GM19193 (cell line): ENCODE results near the gene IFT57.

ENCODE experiments used
- POLR2A ChIP-seq: IDR thresholded peaks from 4 replicates; pipeline ENCODE4 v1.6.1; 2011; ENCODE audit not compliant: insufficient read depth, insufficient read length; ENCODE audit errors: extremely low read depth

IFT57 gene

GRCh38 chr3:108152274-108152673 is 70.0 kb downstream of the IFT57 start:
- no peak for TF ChIP-seq POLR2A

- no peak for TF ChIP-seq POLR2A
Measured at GRCh38 chr3:108150200-108150599, 72.0 kb downstream of the IFT57 start.

DNA sequence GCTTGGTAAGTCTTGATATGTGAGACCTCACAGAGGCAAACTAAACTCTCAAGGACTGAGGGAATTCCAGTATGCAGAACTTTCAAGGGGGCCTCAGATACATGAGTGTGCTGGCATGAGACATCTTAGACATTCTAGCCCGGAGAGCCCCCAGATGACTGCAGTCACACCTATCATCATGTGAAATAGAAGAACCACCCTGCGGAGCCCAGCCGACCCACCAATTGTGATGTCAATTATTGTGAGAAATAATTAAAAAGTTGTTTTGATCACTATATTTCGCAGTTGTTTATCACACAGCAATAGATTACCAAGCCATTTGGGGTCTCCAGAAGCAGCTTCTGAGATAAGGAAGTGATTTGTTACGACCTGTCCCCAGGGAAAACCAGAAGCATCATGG is 76.1 kb downstream of the IFT57 start:
- TF ChIP-seq POLR2A: no peak

- TF ChIP-seq POLR2A: no peak
Measured at GRCh38 chr3:108145578-108145977, 76.6 kb downstream of the IFT57 start.

GRCh38 chr3:108137460-108137814 is 84.8 kb downstream of the IFT57 start:
- no peak for TF ChIP-seq POLR2A

GRCh38 chr3:108136561-108137459 is 85.4 kb downstream of the IFT57 start:
- TF ChIP-seq POLR2A: no peak

- no peak for TF ChIP-seq POLR2A
Measured at GRCh38 chr3:108134555-108134880, 87.7 kb downstream of the IFT57 start.

DNA sequence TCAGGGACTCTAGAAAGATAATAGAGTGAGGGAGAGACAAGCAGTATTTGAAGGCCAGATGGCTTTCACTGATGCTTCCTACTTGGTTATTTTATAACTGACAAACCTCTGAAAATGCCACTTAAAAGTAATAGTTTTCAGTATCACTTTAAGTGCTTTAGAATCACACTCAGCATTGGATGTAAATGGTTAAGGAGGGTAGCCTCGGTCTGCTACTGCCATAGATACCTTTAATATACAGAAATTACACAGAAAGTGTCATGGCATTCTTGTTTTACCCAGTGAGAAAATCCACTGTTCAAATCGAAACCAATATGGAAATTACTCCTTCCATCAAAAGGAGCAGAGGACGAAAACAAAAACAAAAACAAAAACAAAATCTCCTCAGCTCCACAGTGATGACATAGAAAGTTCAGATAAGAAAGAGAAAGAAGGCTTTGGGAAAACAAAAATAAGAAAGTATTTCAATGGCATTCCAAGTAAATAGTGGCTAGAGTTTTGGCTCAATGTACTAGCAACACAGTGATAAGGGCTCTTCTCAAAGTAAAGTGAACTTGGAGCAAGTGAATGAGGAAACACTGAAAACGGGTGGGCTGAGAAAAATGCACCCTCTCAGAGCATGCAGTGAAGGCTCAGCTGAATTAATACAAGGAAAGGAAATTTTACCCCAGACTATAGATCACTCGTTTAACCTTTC is 88.2 kb downstream of the IFT57 start:
- no peak for TF ChIP-seq POLR2A

DNA sequence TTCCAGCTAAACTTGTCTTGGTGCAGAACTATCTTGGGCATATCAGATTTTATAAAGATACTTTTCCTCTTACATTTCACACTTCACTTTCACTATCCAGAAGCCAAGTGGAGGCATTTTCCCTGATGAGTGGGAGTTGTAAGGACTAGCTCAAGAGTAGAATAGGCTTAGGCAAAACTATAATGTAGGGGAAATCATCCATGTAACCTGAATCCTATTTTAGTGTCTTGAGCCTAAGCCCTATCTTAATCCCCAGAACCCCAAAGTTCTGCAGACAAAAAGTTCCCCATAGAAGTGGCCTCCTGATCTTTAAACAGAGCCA is 89.2 kb downstream of the IFT57 start:
- TF ChIP-seq POLR2A: no peak

DNA sequence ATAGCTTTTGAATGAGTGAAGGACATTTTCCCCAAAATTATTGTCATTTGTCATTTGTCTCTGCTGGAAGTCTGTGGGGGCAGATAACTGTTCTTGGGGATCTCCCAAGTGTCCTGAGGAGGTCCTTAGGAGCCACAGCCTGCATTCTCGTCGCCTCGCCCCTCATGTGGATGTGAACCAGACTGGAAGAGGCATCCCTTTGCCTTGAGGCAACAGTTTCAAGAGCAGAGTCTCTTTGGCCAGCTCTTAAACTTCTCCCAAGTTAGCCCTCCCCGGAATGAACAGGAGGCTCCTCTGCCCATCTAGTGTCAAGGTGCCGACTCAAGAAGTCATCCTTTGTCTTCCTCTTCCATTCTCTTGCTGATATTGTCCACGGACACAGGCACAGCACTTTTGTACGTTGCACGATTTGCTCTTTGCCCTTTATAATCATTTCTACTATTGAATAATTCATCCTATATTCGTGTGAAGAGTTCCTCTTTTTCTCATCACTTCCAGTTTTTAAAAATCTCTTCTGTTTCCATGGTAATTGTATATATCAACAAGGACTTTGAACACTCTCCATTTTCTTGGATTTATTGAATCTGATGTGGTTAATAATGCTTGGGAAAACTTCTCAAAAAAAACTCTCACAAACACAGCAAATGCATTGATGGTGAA is 90.6 kb downstream of the IFT57 start:
- no peak for TF ChIP-seq POLR2A

GRCh38 chr3:108130701-108131474 is 91.3 kb downstream of the IFT57 start:
- TF ChIP-seq POLR2A: no peak

GRCh38 chr3:108130236-108130635 is 92.0 kb downstream of the IFT57 start:
- TF ChIP-seq POLR2A: no peak

DNA sequence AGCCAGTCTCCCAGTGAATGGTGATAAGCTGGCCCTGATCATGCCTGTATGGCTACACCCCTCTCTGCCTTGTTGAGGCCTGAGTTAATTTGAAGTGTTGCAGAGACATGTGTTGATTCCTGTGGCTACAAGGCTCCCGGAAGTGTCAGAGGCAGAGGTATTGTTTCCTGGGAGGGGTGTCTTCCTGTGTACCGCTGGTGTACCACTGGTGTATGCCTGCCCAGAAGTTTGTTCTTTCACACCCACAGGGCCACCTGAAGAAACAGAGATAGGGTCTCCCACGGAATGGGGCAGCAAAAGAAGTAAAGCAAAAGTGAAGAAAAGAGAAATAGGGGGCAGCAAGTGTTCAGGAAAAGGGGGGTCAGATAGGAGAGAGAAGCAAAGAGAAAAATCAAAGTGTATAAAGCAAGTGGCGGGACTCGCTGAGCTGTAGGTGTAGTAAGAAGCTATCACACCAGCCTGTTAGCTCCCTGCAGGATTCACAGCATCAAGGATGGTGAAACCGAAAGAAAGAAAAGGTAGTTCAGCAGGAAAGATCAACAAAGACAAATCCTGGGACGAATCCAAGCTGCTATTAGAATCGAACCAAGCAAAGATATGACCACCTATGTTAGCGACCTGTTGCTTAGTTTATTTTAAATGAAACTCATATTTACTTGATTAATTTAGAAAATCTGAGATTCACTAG is 94.8 kb downstream of the IFT57 start:
- no peak for TF ChIP-seq POLR2A

DNA sequence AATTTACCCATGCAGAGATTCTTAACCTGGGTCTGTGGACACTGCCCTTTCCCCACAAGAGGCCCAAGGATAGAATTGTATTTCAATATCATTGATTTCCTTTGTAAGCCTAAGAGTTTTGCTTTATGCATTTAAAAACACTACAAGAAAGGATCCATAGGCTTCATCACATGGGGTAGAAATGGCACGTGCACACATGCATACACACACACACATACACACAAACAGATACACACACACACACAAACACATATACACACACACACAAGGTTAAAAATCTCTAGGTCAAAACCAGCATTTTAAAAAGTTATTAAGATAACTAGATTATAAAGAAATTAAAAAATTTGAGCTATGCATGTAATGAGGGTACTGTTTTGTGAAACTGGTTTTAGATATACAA is 95.9 kb downstream of the IFT57 start:
- no peak for TF ChIP-seq POLR2A
